GM20431 (cell line): ENCODE data around the gene NRG2.

Source experiments
- in situ Hi-C: fragments of 300-500 bp; cut with MseI, MboI; formaldehyde crosslinking; loops from one replicate; pipeline ENCODE4 v1.15.0; 2020; ENCODE audit warnings: low sequenced_read_pairs; ENCODE audit not compliant: unreplicated experiment

Gene NRG2

GRCh38 chr5:139828207-139828895 lies 214.7 kb downstream of the NRG2 start:
- in situ Hi-C loops: no loop called here

- in situ Hi-C loops: no loop called here
These were observed 217.4 kb downstream of the NRG2 start for GRCh38 chr5:139825690-139826089.

- in situ Hi-C loops: no loop called here
These were observed 219.2 kb downstream of the NRG2 start for GRCh38 chr5:139823757-139824355.

GRCh38 chr5:139822553-139823425 lies 220.3 kb downstream of the NRG2 start:
- in situ Hi-C loops: no loop called here

GRCh38 chr5:139821806-139822552 lies 221.1 kb downstream of the NRG2 start:
- in situ Hi-C loops: no loop called here

- in situ Hi-C loops: no loop called here
These were observed 222.5 kb downstream of the NRG2 start for GRCh38 chr5:139820606-139821005.

GRCh38 chr5:139820130-139820529 lies 223.0 kb downstream of the NRG2 start:
- in situ Hi-C loops: no loop called here

GRCh38 chr5:139817970-139818369 lies 225.1 kb downstream of the NRG2 start:
- in situ Hi-C loops: no loop called here

- in situ Hi-C loops: no loop called here
These were observed 225.7 kb downstream of the NRG2 start for GRCh38 chr5:139817362-139817761.

- in situ Hi-C loops: no loop called here
These were observed 226.5 kb downstream of the NRG2 start for GRCh38 chr5:139816566-139816965.

- in situ Hi-C loops: no loop called here
These were observed 228.3 kb downstream of the NRG2 start for GRCh38 chr5:139814704-139815280.

GRCh38 chr5:139814191-139814601 lies 228.9 kb downstream of the NRG2 start:
- in situ Hi-C loops: no loop called here

GRCh38 chr5:139812836-139813805 lies 230.0 kb downstream of the NRG2 start:
- in situ Hi-C loops: no loop called here

GRCh38 chr5:139812323-139812722 lies 230.8 kb downstream of the NRG2 start:
- in situ Hi-C loops: no loop called here

GRCh38 chr5:139811274-139811607 lies 231.9 kb downstream of the NRG2 start:
- in situ Hi-C loops: no loop called here

- in situ Hi-C loops: no loop called here
These were observed 232.5 kb downstream of the NRG2 start for GRCh38 chr5:139810341-139811273.

- in situ Hi-C loops: no loop called here
These were observed 233.7 kb downstream of the NRG2 start for GRCh38 chr5:139809331-139809810.
